Suprapubic skin (tissue), 4 donors: ENCODE data around the gene TIGD7.

Experiments used
- EP300 ChIP-seq: sonication (generic); formaldehyde crosslinking; IDR thresholded peaks from one replicate; pipeline ENCODE4 v1.6.1; 2017; ENCODE audit warnings: antibody characterized with exemption
- POLR2A ChIP-seq, 2 donors: fragments of 450-650 bp; IDR thresholded peaks; one replicate each; pipeline ENCODE4 v1.6.1; 2017; ENCODE audit warnings: antibody characterized with exemption in 2 of 2, mild to moderate bottlenecking in 2 of 2, moderate library complexity in 2 of 2
- POLR2AphosphoS5 ChIP-seq, 3 donors: sonication (generic); formaldehyde crosslinking; IDR thresholded peaks; one replicate each; pipeline ENCODE4 v1.6.1; 2017; ENCODE audit warnings: antibody characterized with exemption in 3 of 3
- TF ChIP-seq, protein P1 (sequence below), 2 donors: fragments of 200-600 bp in 1 of 2; fragments of 450-650 bp in 1 of 2; sonication (generic) in 1 of 2; IDR thresholded peaks; one replicate each; pipeline ENCODE4 v1.5.1; 2016 to 2019; ENCODE audit warnings: antibody characterized with exemption in 2 of 2, mild to moderate bottlenecking in 1 of 2, moderate library complexity in 1 of 2

DNA sequence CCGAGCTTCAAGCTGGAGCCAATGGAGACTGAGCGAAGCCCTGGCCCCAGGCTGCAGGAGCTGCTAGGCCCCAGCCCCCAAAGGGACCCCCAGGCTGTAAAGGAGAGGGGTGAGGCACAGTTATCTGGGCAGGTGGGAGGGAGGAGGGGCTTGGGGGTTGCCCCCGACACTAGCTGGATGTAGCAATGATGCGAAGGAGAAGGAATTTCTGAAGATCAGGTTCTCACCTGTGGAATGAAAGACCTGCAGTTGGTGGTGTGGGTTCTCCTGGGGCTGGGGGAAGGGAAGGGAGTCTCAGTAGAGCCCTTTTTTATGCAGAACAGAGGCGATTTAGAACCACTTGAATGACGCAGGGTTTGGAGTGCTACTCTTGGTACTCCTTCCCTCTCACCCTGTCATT, 20.1 kb downstream of the TIGD7 start:
- TF ChIP-seq, protein P1, sequence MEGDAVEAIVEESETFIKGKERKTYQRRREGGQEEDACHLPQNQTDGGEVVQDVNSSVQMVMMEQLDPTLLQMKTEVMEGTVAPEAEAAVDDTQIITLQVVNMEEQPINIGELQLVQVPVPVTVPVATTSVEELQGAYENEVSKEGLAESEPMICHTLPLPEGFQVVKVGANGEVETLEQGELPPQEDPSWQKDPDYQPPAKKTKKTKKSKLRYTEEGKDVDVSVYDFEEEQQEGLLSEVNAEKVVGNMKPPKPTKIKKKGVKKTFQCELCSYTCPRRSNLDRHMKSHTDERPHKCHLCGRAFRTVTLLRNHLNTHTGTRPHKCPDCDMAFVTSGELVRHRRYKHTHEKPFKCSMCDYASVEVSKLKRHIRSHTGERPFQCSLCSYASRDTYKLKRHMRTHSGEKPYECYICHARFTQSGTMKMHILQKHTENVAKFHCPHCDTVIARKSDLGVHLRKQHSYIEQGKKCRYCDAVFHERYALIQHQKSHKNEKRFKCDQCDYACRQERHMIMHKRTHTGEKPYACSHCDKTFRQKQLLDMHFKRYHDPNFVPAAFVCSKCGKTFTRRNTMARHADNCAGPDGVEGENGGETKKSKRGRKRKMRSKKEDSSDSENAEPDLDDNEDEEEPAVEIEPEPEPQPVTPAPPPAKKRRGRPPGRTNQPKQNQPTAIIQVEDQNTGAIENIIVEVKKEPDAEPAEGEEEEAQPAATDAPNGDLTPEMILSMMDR (IDR thresholded peaks at IDR 0.05), result no peak
- TF ChIP-seq POLR2A (IDR thresholded peaks at IDR 0.05) (no peak), POLR2AphosphoS5 (IDR thresholded peaks at IDR 0.05) (no peak), EP300 (no peak)
